Left ventricle myocardium inferior (tissue), 1 donor: ENCODE measurements around the gene RASAL2. TPM values are rescaled to one million over a fixed set of nuclear protein-coding genes. Genes with fewer than 3 reads are reported as not detected.

Experiments
- DNase-seq: peaks from one replicate; pipeline ENCODE4 v3.0.0-alpha.2; 2020
- H3K27ac ChIP-seq: fragments of 200-600 bp; replicated peaks from 2 replicates; pipeline ENCODE4 v1.8.0; 2021
- H3K27me3 ChIP-seq: fragments of 200-600 bp; 2 replicates; pipeline ENCODE4 v1.8.0; 2021; ENCODE audit warnings: low read depth
- H3K36me3 ChIP-seq: fragments of 200-600 bp; 2 replicates; pipeline ENCODE4 v1.8.0; 2021
- H3K4me1 ChIP-seq: fragments of 200-600 bp; 2 replicates; pipeline ENCODE4 v1.8.0; 2021
- H3K4me3 ChIP-seq: fragments of 200-600 bp; 2 replicates; pipeline ENCODE4 v1.8.0; 2021; ENCODE audit warnings: mild to moderate bottlenecking, moderate library complexity
- H3K9me3 ChIP-seq: fragments of 200-600 bp; replicated peaks from 2 replicates; pipeline ENCODE4 v1.8.0; 2021
- intact Hi-C: fragments of 100-400 bp; cut with micrococcal nuclease; formaldehyde crosslinking; loops from one replicate; pipeline ENCODE4 v1.11.0; 2022
- total RNA-seq: library from RNA; stranded (reverse); fragmentation: NEBNext Ultra II Directional; extraction: Animal tissue kit (Norgen Biotek cat#: 25700); gene quantifications from one replicate; pipeline ENCODE4 v1.2.1, GENCODE V29; 2021
- TF ChIP-seq, protein P1 (sequence below): fragments of 200-600 bp; IDR thresholded peaks from 2 replicates; pipeline ENCODE4 v1.8.0; 2021; ENCODE audit warnings: antibody characterized with exemption, mild to moderate bottlenecking, borderline replicate concordance
- donor health status: DM: no; HTN: yes; CAD: no; lungs with severe emphysema.

RASAL2 gene
- total RNA-seq, 1 donor from 2014 or later: 28.3 TPM

DNA sequence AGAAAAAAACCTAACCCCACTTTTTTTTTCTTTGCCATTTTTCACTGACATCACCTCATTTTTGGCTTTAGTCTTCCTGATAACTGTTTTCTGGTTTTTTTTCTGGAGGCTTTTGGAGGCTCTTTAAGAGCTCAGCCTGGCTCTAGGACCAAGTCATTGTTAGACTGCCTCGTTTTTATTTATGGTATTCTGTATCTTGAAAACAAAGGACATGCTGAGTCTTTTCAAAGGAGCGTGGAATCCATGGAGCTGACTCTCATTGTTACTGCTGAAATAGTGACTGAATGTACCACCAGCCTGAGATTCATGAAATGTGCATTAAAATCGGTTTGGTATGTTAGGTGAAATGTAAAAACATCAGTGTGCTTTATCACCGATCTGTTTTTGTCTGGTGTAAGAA, 28.0 kb downstream of the RASAL2 start:
- Histone ChIP-seq H3K4me1 (peaks cover 57% of the 10 kb centered on the region), H3K9me3 (no peaks in the 10 kb centered on the region), H3K36me3 (no peaks in the 10 kb centered on the region), H3K4me3 (no peak overlapping the region), H3K27me3 (no peaks in the 10 kb centered on the region), H3K27ac (no peak overlapping the region)
- DNase-seq: no peak
- intact Hi-C loops: no loop called here
- TF ChIP-seq, protein P1, sequence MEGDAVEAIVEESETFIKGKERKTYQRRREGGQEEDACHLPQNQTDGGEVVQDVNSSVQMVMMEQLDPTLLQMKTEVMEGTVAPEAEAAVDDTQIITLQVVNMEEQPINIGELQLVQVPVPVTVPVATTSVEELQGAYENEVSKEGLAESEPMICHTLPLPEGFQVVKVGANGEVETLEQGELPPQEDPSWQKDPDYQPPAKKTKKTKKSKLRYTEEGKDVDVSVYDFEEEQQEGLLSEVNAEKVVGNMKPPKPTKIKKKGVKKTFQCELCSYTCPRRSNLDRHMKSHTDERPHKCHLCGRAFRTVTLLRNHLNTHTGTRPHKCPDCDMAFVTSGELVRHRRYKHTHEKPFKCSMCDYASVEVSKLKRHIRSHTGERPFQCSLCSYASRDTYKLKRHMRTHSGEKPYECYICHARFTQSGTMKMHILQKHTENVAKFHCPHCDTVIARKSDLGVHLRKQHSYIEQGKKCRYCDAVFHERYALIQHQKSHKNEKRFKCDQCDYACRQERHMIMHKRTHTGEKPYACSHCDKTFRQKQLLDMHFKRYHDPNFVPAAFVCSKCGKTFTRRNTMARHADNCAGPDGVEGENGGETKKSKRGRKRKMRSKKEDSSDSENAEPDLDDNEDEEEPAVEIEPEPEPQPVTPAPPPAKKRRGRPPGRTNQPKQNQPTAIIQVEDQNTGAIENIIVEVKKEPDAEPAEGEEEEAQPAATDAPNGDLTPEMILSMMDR: no peak

DNA sequence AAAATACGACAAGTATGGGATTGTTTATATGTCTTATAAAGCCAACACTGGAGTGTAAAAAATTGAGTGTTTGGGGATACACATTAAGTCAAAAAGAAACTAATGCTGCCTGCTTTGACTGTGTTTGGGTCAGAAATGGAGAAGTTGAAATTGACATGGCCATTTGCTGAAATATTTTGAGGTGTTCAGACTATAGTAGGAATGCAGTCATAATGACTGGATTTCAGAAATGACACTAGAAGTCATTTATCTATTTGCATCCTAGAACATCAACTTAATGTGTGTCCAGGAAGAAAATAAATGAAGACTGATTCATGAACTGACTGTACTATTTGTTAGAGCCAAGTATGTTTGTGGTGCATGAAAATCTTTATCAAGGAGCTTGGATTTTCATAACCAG, 28.4 kb downstream of the RASAL2 start:
- intact Hi-C loops: no loop called here

GRCh38 chr1:178124115-178124514, 30.2 kb downstream of the RASAL2 start:
- Histone ChIP-seq H3K9me3 (no peaks in the 10 kb centered on the region), H3K4me1 (peaks cover 70% of the 10 kb centered on the region), H3K27ac (no peak overlapping the region), H3K4me3 (no peak overlapping the region), H3K27me3 (no peaks in the 10 kb centered on the region), H3K36me3 (no peaks in the 10 kb centered on the region)
- TF ChIP-seq, protein P1: no peak
- DNase-seq: no peak
- intact Hi-C loops: no loop called here

More for the DNA sequence above, 28.4 kb downstream of the RASAL2 start:
- H3K4me1 ChIP-seq: peaks cover 61% of the 10 kb centered on the region
- no peaks in the 10 kb centered on the region for H3K36me3 ChIP-seq
- TF ChIP-seq, protein P1: no peak
- H3K4me3 ChIP-seq: no peak overlapping the region
- H3K27ac ChIP-seq: no peak overlapping the region
- no peaks in the 10 kb centered on the region for H3K27me3 ChIP-seq
- no peaks in the 10 kb centered on the region for H3K9me3 ChIP-seq
- DNase-seq: no peak

- peaks cover 59% of the 10 kb centered on the region for H3K4me1 ChIP-seq
- H3K4me3 ChIP-seq: no peak overlapping the region
- TF ChIP-seq, protein P1: no peak
- intact Hi-C loops: no loop called here
- H3K27me3 ChIP-seq: no peaks in the 10 kb centered on the region
- H3K27ac ChIP-seq: no peak overlapping the region
- no peaks in the 10 kb centered on the region for H3K9me3 ChIP-seq
- DNase-seq: no peak
- H3K36me3 ChIP-seq: no peaks in the 10 kb centered on the region
Measured at GRCh38 chr1:178126261-178126660, 32.4 kb downstream of the RASAL2 start.

GRCh38 chr1:178126741-178127185, 32.9 kb downstream of the RASAL2 start:
- Histone ChIP-seq H3K27ac (no peak overlapping the region), H3K9me3 (no peaks in the 10 kb centered on the region), H3K36me3 (no peaks in the 10 kb centered on the region), H3K4me3 (no peak overlapping the region), H3K27me3 (no peaks in the 10 kb centered on the region), H3K4me1 (peaks cover 54% of the 10 kb centered on the region)
- TF ChIP-seq, protein P1: no peak
- no peak for DNase-seq
- intact Hi-C loops: no loop called here
